HepG2 (cell line): ENCODE measurements around the gene RORB. TPM values are rescaled to one million over a fixed set of nuclear protein-coding genes. Genes with fewer than 3 reads are reported as not detected.

Experiments
- ATAC-seq: fragments of 200-7000 bp; cut with Tn5 transposase; 3 replicates; pipeline ENCODE4 v1.9.1; 2020; ENCODE audit warnings: mild to moderate bottlenecking, moderate library complexity
- BruUV-seq: library from RNA; stranded (reverse); fragments of 400-500 nt; replicated peaks from 2 replicates; lab custom pipeline; 2021; lab: Mats Ljungman, UMichigan
- CTCF ChIA-PET: fragments of 300-600 bp; formaldehyde crosslinking; extraction: SDS; loops from one replicate; lab custom pipeline; 2021; ENCODE audit warnings: low total read pairs, inconsistent platforms, low intra/inter-chr PET ratio; lab: Yijun Ruan, JAX
- POLR2A ChIA-PET: fragments of 350-600 bp; sonication (Branson Sonifier 250); formaldehyde crosslinking; loops from one replicate; lab custom pipeline; 2020; ENCODE audit warnings: antibody characterized with exemption, inconsistent platforms; lab: Yijun Ruan, JAX
- DNase-seq: peaks from one replicate; pipeline ENCODE4 v3.0.0-alpha.2; 2015; ENCODE audit warnings: low spot score
- FAIRE-seq: peaks from 3 replicates; lab custom pipeline; 2011; peaks lifted over from hg19 to GRCh38; lab: Jason Lieb, UNC
- H2AFZ ChIP-seq: one replicate; pipeline ENCODE4 v1.6.1; 2011; ENCODE audit warnings: low read length, inconsistent platforms
- H3K27ac ChIP-seq: fragments of 300-600 bp; 3 replicates; pipeline ENCODE4 v1.8.0; 2011; ENCODE audit warnings: mixed run types, mild to moderate bottlenecking, mixed read lengths, low read length, inconsistent platforms; ENCODE audit not compliant: insufficient read depth; ENCODE audit errors: extremely low read length
- H3K27me3 ChIP-seq, 2 experiments: fragments of 200-600 bp in 1 of 2; 2 replicates in 1 of 2; 3 replicates in 1 of 2; pipeline versions ENCODE4 v1.6.0 to v1.8.0; 2011; ENCODE audit warnings: low read length in 2 of 2, mild to moderate bottlenecking in 2 of 2, moderate library complexity in 2 of 2, inconsistent platforms in 1 of 2; ENCODE audit not compliant: insufficient read depth in 2 of 2, control insufficient read depth in 1 of 2
- H3K36me3 ChIP-seq, 2 experiments: fragments of 200-600 bp in 1 of 2; replicated peaks in 1 of 2; 2 replicates in 1 of 2; 3 replicates in 1 of 2; pipeline versions ENCODE4 v1.5.1 to v1.8.0; 2011; ENCODE audit warnings: low read length in 2 of 2, inconsistent platforms in 1 of 2; ENCODE audit not compliant: insufficient read depth in 2 of 2, control insufficient read depth in 1 of 2
- H3K4me1 ChIP-seq: 2 replicates; pipeline ENCODE4 v1.5.1; 2012; ENCODE audit warnings: low read length, inconsistent platforms; ENCODE audit not compliant: insufficient read depth
- H3K4me2 ChIP-seq: 2 replicates; pipeline ENCODE4 v1.6.0; 2011; ENCODE audit warnings: low read depth, low read length, inconsistent platforms
- H3K4me3 ChIP-seq, 3 experiments: fragments of 200-600 bp in 1 of 3; sonication (generic), shearing (Covaris generic) in 1 of 3; replicated peaks in 1 of 3; 2 replicates each; pipeline ENCODE4 v1.5.1; 2011 to 2016; ENCODE audit warnings: low read length in 3 of 3, inconsistent platforms in 2 of 3, low read depth in 2 of 3, mild to moderate bottlenecking in 2 of 3, control low read depth in 1 of 3, mixed read lengths in 1 of 3; ENCODE audit not compliant: insufficient read depth in 1 of 3
- H3K79me2 ChIP-seq: one replicate; pipeline ENCODE4 v1.6.1; 2011; ENCODE audit warnings: low read length, inconsistent platforms; ENCODE audit not compliant: insufficient read depth
- H3K9ac ChIP-seq: 2 replicates; pipeline ENCODE4 v1.6.0; 2011; ENCODE audit warnings: mild to moderate bottlenecking, low read depth, low read length, inconsistent platforms; ENCODE audit not compliant: insufficient read depth
- H3K9me3 ChIP-seq: 2 replicates; pipeline ENCODE4 v1.5.1; 2012; ENCODE audit warnings: mild to moderate bottlenecking, low read length
- H4K20me1 ChIP-seq: 2 replicates; pipeline ENCODE4 v1.6.0; 2011; ENCODE audit warnings: inconsistent platforms, mild to moderate bottlenecking, low read length, moderate library complexity; ENCODE audit not compliant: insufficient read depth
- BCL6 ChIP-seq: IDR thresholded peaks from 2 replicates; pipeline ENCODE4 v1.6.1; 2016; ENCODE audit warnings: missing genetic modification reagents, missing compliant biosample characterization
- KDM5B ChIP-seq: sonication (generic); formaldehyde crosslinking; IDR thresholded peaks from 2 replicates; pipeline ENCODE4 v1.4.0; 2020; ENCODE audit warnings: missing genetic modification reagents, mild to moderate bottlenecking, borderline replicate concordance
- LCORL ChIP-seq, 2 experiments: fragments of 450-650 bp in 1 of 2; sonication (generic) in 1 of 2; formaldehyde crosslinking in 1 of 2; IDR thresholded peaks; 2 replicates each; pipeline versions ENCODE4 v1.5.0 to v1.6.1; 2017 to 2020; ENCODE audit warnings: antibody characterized with exemption in 1 of 2, missing genetic modification reagents in 1 of 2
- MEIS1 ChIP-seq: sonication (generic); formaldehyde crosslinking; IDR thresholded peaks from 2 replicates; pipeline ENCODE4 v1.9.0; 2021; ENCODE audit warnings: mild to moderate bottlenecking, missing genetic modification reagents, moderate library complexity, borderline replicate concordance
- MXD4 ChIP-seq: IDR thresholded peaks from 2 replicates; pipeline ENCODE4 v1.6.1; 2016; ENCODE audit warnings: mild to moderate bottlenecking, missing biosample characterization, missing genetic modification reagents
- MZF1 ChIP-seq: sonication (generic); formaldehyde crosslinking; IDR thresholded peaks from 2 replicates; pipeline ENCODE4 v1.8.1; 2023; ENCODE audit warnings: mild to moderate bottlenecking, missing genetic modification reagents, borderline replicate concordance
- SP5 ChIP-seq: IDR thresholded peaks from 2 replicates; pipeline ENCODE4 v1.6.1; 2016; ENCODE audit warnings: low read depth, borderline replicate concordance
- ZNF10 ChIP-seq: sonication (generic); formaldehyde crosslinking; IDR thresholded peaks from 2 replicates; pipeline ENCODE4 v1.4.0; 2020; ENCODE audit warnings: mild to moderate bottlenecking, low read depth, missing genetic modification reagents, borderline replicate concordance
- ZNF331 ChIP-seq: sonication (generic); formaldehyde crosslinking; IDR thresholded peaks from 2 replicates; pipeline ENCODE4 v1.4.0; 2020; ENCODE audit warnings: missing genetic modification reagents
- ZNF33B ChIP-seq: sonication (generic); formaldehyde crosslinking; IDR thresholded peaks from 2 replicates; pipeline ENCODE4 v1.5.1; 2020; ENCODE audit warnings: mild to moderate bottlenecking, missing genetic modification reagents
- ZNF644 ChIP-seq: IDR thresholded peaks from 2 replicates; pipeline ENCODE4 v1.6.1; 2016; ENCODE audit warnings: low read depth
- ZNF709 ChIP-seq: sonication (generic); formaldehyde crosslinking; IDR thresholded peaks from 2 replicates; pipeline ENCODE4 v1.5.0; 2020; ENCODE audit warnings: mild to moderate bottlenecking, missing genetic modification reagents
- ZNF766 ChIP-seq: sonication (generic); formaldehyde crosslinking; IDR thresholded peaks from 2 replicates; pipeline ENCODE4 v1.5.0; 2020; ENCODE audit warnings: missing genetic modification reagents, borderline replicate concordance
- ZNF83 ChIP-seq: sonication (generic); formaldehyde crosslinking; IDR thresholded peaks from 2 replicates; pipeline ENCODE4 v1.4.0; 2020; ENCODE audit warnings: missing genetic modification reagents, mild to moderate bottlenecking, borderline replicate concordance
- WGBS: methylation state at CpG from one replicate; pipeline ENCODE4 v1.1.6; 2017; ENCODE audit warnings: low lambda C conversion rate; 5-methylcytosine and 5-hydroxymethylcytosine counted together
- in situ Hi-C: cut with HindIII; loops from 2 replicates; pipeline ENCODE4 v1.10.0; 2017; ENCODE audit warnings: low pct_unique_long_range_greater_than_20kb; ENCODE audit not compliant: extremely low pct_ligation_motif_present
- intact Hi-C: fragments of 100-400 bp; cut with micrococcal nuclease; formaldehyde crosslinking; loops from one replicate; pipeline ENCODE4 v1.10.0; 2022; ENCODE audit not compliant: unreplicated experiment
- polyA plus RNA-seq, 8 experiments: library from polyadenylated mRNA; depleted of rRNA in 3 of 8; stranded (reverse) in 7 of 8; unstranded in 1 of 8; fragments of >200 nt; fragmentation: Illumina TruSeq in 4 of 8; extraction: Trizol in 4 of 8; gene quantifications; 2 replicates each; pipeline versions ENCODE4 v1.2.1 to v1.2.3, GENCODE V29; 2011 to 2016; ENCODE audit warnings: low read depth in 4 of 8, missing spikeins in 1 of 8, mixed read lengths in 1 of 8; ENCODE audit not compliant: insufficient read depth in 1 of 8
- total RNA-seq, 5 experiments: library from RNA; depleted of rRNA; stranded (reverse); fragments of >200 nt; fragmentation: Illumina TruSeq; extraction: Trizol; gene quantifications; 2 replicates each; pipeline ENCODE4 v1.2.3, GENCODE V29; 2016; ENCODE audit warnings: low read depth in 1 of 5
- TF ChIP-seq, protein P1 (sequence below): sonication (generic); formaldehyde crosslinking; IDR thresholded peaks from 2 replicates; pipeline ENCODE4 v1.5.0; 2020; ENCODE audit warnings: missing genetic modification reagents
- TF ChIP-seq, protein P2 (sequence below): sonication (generic); formaldehyde crosslinking; IDR thresholded peaks from 2 replicates; pipeline ENCODE4 v1.8.1; 2023; ENCODE audit warnings: missing genetic modification reagents, inconsistent platforms, borderline replicate concordance
- TF ChIP-seq, protein P3 (sequence below): sonication (generic); formaldehyde crosslinking; IDR thresholded peaks from 2 replicates; pipeline ENCODE4 v1.8.0; 2022; ENCODE audit warnings: mild to moderate bottlenecking, missing genetic modification reagents; ENCODE audit not compliant: insufficient replicate concordance
- TF ChIP-seq, protein P4 (sequence below): IDR thresholded peaks from 2 replicates; pipeline ENCODE4 v1.6.1; 2016
- TF ChIP-seq, protein P5 (sequence below): IDR thresholded peaks from 2 replicates; pipeline ENCODE4 v1.6.1; 2012; ENCODE audit warnings: inconsistent platforms

RORB gene
- total and polyA plus RNA-seq, 2 of the 13 experiments (the other 11 are each of a cell fraction or from before 2014, with no cell fraction given): not detected

DNA sequence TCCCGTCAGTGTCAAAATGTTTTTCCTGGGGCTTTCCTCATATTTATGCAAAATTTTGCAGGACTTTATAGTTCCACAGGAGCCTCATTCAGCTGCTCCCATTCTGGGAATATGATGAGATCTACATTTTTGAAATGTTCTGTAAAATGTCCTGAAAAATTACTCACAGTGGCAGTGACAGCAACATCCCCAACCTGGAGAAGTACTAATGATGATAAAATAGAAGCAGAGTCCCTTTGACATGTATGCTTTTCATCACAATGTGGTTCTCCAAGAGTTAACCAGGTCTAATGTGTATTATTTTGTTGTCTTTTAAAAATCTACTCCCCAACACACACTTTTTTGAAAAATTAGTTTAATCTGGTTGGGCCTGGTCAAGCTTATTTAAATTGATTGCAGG lies 36.1 kb downstream of the RORB start:
- H3K27me3 ChIP-seq: no peaks in the 10 kb centered on the region
- H3K9ac ChIP-seq: no peak overlapping the region
- H2AFZ ChIP-seq: no peak overlapping the region
- BruUV-seq: no TSS peak
- ChIA-PET CTCF (no interaction called here), POLR2A (no interaction called here)
- no peak for ATAC-seq
- intact Hi-C loops (no loop called here), in situ Hi-C loops (no loop called here)
- H3K79me2 ChIP-seq: no peaks in the 10 kb centered on the region
- no peak overlapping the region for H3K4me2 ChIP-seq
- WGBS: 0% methylated on average over 1 of the region's 1 CpG
- no peaks in the 10 kb centered on the region for H3K9me3 ChIP-seq
- no peak for FAIRE-seq
- no peak for TF ChIP-seq ZNF33B
- TF ChIP-seq, protein P1, sequence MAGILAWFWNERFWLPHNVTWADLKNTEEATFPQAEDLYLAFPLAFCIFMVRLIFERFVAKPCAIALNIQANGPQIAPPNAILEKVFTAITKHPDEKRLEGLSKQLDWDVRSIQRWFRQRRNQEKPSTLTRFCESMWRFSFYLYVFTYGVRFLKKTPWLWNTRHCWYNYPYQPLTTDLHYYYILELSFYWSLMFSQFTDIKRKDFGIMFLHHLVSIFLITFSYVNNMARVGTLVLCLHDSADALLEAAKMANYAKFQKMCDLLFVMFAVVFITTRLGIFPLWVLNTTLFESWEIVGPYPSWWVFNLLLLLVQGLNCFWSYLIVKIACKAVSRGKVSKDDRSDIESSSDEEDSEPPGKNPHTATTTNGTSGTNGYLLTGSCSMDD (CRISPR knock-in tag): no peak
- TF ChIP-seq, protein P2, sequence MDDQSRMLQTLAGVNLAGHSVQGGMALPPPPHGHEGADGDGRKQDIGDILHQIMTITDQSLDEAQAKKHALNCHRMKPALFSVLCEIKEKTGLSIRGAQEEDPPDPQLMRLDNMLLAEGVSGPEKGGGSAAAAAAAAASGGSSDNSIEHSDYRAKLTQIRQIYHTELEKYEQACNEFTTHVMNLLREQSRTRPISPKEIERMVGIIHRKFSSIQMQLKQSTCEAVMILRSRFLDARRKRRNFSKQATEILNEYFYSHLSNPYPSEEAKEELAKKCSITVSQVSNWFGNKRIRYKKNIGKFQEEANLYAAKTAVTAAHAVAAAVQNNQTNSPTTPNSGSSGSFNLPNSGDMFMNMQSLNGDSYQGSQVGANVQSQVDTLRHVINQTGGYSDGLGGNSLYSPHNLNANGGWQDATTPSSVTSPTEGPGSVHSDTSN (CRISPR knock-in tag): no peak
- TF ChIP-seq, protein P3, sequence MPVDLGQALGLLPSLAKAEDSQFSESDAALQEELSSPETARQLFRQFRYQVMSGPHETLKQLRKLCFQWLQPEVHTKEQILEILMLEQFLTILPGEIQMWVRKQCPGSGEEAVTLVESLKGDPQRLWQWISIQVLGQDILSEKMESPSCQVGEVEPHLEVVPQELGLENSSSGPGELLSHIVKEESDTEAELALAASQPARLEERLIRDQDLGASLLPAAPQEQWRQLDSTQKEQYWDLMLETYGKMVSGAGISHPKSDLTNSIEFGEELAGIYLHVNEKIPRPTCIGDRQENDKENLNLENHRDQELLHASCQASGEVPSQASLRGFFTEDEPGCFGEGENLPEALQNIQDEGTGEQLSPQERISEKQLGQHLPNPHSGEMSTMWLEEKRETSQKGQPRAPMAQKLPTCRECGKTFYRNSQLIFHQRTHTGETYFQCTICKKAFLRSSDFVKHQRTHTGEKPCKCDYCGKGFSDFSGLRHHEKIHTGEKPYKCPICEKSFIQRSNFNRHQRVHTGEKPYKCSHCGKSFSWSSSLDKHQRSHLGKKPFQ (CRISPR knock-in tag): no peak
- TF ChIP-seq ZNF83 (CRISPR knock-in tag): no peak
- no peak for TF ChIP-seq MXD4 (CRISPR knock-in tag)
- TF ChIP-seq ZNF10 (CRISPR knock-in tag): no peak
- no peak for TF ChIP-seq ZNF331 (CRISPR knock-in tag)
- TF ChIP-seq KDM5B: no peak
- TF ChIP-seq, protein P4, sequence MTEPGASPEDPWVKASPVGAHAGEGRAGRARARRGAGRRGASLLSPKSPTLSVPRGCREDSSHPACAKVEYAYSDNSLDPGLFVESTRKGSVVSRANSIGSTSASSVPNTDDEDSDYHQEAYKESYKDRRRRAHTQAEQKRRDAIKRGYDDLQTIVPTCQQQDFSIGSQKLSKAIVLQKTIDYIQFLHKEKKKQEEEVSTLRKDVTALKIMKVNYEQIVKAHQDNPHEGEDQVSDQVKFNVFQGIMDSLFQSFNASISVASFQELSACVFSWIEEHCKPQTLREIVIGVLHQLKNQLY (CRISPR knock-in tag): no peak
- TF ChIP-seq ZNF766 (CRISPR knock-in tag): no peak
- no peak for TF ChIP-seq MZF1 (CRISPR knock-in tag)
- TF ChIP-seq SP5 (CRISPR knock-in tag): no peak
- TF ChIP-seq MEIS1 (CRISPR knock-in tag): no peak
- no peak for TF ChIP-seq BCL6
- TF ChIP-seq, protein P5, sequence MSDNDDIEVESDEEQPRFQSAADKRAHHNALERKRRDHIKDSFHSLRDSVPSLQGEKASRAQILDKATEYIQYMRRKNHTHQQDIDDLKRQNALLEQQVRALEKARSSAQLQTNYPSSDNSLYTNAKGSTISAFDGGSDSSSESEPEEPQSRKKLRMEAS: no peak
- TF ChIP-seq ZNF709 (CRISPR knock-in tag): no peak
- no peak for TF ChIP-seq ZNF644
- no peak for TF ChIP-seq LCORL (IDR thresholded peaks at IDR 0.05)
- TF ChIP-seq LCORL (CRISPR knock-in tag; IDR thresholded peaks at IDR 0.05): no peak
- H3K4me1 ChIP-seq: no peaks in the 10 kb centered on the region
- H3K4me3 ChIP-seq: no peak overlapping the region
- DNase-seq: no peak
- no peak overlapping the region for H3K27ac ChIP-seq
- H4K20me1 ChIP-seq: no peaks in the 10 kb centered on the region
- H3K36me3 ChIP-seq: no peaks in the 10 kb centered on the region
